ENCODE measurements around the gene EIF2S3. TPM values are rescaled to one million over a fixed set of nuclear protein-coding genes. Genes with fewer than 3 reads are reported as not detected.

Gene EIF2S3
- total and polyA plus RNA-seq, 2 donors (not counting 1 experiment from before 2014, with no cell fraction given), result 125 to 272 TPM

DNA sequence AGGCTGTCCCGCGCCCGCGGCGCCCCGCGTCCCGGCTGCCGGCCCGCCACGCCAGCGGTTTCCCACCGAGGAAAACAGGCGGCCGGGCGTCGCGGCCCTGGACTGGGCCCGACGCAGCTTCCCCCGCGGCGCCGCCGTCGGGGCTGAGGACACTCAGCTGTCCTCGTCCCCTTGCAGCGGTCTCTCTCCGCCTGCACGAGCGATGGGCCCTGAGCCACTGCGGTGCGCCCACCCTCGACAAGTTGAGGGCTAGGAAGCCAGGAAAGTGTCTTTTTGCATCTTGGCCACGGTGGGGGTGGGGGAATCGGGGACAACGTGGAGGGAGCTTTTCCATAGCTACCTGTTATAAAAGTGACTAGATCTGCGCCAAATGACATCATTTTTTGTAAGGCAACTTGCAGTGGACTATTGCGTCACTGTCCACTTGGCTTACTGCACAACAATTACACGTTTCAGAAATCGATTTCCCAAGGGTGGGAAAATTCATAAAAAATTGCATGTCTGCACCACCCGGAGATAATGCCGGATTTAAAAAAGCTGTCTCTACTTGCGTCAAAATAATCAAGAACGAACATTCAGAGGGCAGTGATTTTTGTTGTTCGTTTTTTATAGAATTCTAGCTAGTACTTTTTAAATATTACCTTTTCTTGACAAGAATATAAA lies 28.9 kb upstream of the EIF2S3 start:
- Histone ChIP-seq H3K79me2 (ENCODE audit: control insufficient read depth, insufficient read depth, low read length) (peaks cover 32% of the 10 kb centered on the region), H3K9me3 (ENCODE audit: control extremely low read depth in 1 of 3, control insufficient read depth in 2 of 3, insufficient read depth in 1 of 3, low read length in 2 of 3) (peaks cover 0 to 3% (median 0%) of the 10 kb centered on the region in 3 donors), H3K27me3 (replicated peaks in 1 of 4; ENCODE audit: control extremely low read depth in 1 of 4, control insufficient read depth in 3 of 4, insufficient read depth in 4 of 4, low read length in 3 of 4) (no peaks in the 10 kb centered on the region), H2AFZ (ENCODE audit: insufficient read depth, low read depth, low read length, poor library complexity, severe bottlenecking) (peak overlapping the region; percentile 74), H3K4me3 (ENCODE audit: control extremely low read depth in 1 of 5, extremely low read depth in 1 of 5, insufficient read depth in 1 of 5, low read depth in 2 of 5, low read length in 4 of 5) (peak overlapping the region; percentile 54 to 73 (median 69)), H3K9ac (ENCODE audit: low read length) (peak overlapping the region; percentile 79), H3K4me2 (replicated peaks; ENCODE audit: low read depth, low read length, poor library complexity, severe bottlenecking) (peak overlapping the region; percentile 76), H4K20me1 (ENCODE audit: control insufficient read depth, insufficient read depth, low read length, poor library complexity, severe bottlenecking) (peaks cover 5% of the 10 kb centered on the region), H3K27ac (ENCODE audit: low read length in 2 of 2) (peak overlapping the region; percentile 77 to 93), H3K4me1 (ENCODE audit: control insufficient read depth in 2 of 2, insufficient read depth in 2 of 2, low read length in 2 of 2) (peaks cover 4 to 10% of the 10 kb centered on the region in 2 donors), H3K36me3 (replicated peaks in 1 of 2; ENCODE audit: control extremely low read depth in 1 of 2, control insufficient read depth in 1 of 2, extremely low read depth in 1 of 2, insufficient read depth in 2 of 2, low read length in 1 of 2) (no peaks in the 10 kb centered on the region)
- Mint-ChIP-seq H3K4me3 (peak overlapping the region; percentile 90), H3K27me3 (no peaks in the 10 kb centered on the region), H3K9me3 (ENCODE audit: insufficient read depth) (no peaks in the 10 kb centered on the region), H3K27ac (peak overlapping the region; percentile 95), H3K4me1 (peaks cover 29% of the 10 kb centered on the region)
- TF ChIP-seq, protein P1, sequence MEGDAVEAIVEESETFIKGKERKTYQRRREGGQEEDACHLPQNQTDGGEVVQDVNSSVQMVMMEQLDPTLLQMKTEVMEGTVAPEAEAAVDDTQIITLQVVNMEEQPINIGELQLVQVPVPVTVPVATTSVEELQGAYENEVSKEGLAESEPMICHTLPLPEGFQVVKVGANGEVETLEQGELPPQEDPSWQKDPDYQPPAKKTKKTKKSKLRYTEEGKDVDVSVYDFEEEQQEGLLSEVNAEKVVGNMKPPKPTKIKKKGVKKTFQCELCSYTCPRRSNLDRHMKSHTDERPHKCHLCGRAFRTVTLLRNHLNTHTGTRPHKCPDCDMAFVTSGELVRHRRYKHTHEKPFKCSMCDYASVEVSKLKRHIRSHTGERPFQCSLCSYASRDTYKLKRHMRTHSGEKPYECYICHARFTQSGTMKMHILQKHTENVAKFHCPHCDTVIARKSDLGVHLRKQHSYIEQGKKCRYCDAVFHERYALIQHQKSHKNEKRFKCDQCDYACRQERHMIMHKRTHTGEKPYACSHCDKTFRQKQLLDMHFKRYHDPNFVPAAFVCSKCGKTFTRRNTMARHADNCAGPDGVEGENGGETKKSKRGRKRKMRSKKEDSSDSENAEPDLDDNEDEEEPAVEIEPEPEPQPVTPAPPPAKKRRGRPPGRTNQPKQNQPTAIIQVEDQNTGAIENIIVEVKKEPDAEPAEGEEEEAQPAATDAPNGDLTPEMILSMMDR (IDR thresholded peaks at IDR 0.05), result peak; percentile 0
- no peak for TF ChIP-seq EZH2 (IDR thresholded peaks at IDR 0.05; ENCODE audit: borderline replicate concordance, insufficient read depth, low read depth, low read length, poor library complexity, severe bottlenecking)
- intact Hi-C loops (cut with micrococcal nuclease), result loop anchor here (1.0 to 10.0 kb wide), 6 partner anchors 28 to 441 kb away; partner anchors contain the start of genes ACOT9, CXorf58, EIF2S3 and PDK3
- CTCF ChIA-PET, result interaction anchor here (1.1 to 2.3 kb wide), 6 partner anchors 28 to 359 kb away, joined by 3 to 41 read pairs (median 5); partner anchors contain the start of genes APOO, CXorf58, EIF2S3 and PRDX4
- peak; percentile 11 for ATAC-seq (ENCODE audit: low read depth)
- no peak for DNase-seq
- POLR2A ChIA-PET, result interaction anchor here (1.2 to 1.8 kb wide), 3 partner anchors 28 to 243 kb away, joined by 8 to 40 read pairs (median 9); partner anchors contain the start of genes APOO, CXorf58, EIF2S3 and SAT1
- WGBS (ENCODE audit: insufficient coverage), result 0% methylated on average over 30 of the region's 46 CpGs

Measured in B cell (primary cell).